HG03135 (cell line): ENCODE results near the gene PAQR7.

ENCODE experiments used
- ATAC-seq: cut with Tn5 transposase; IDR thresholded peaks from one replicate; pipeline ENCODE4 v1.9.1; 2021; ENCODE audit warnings: mild to moderate bottlenecking, moderate library complexity; ENCODE audit not compliant: unreplicated experiment

Gene PAQR7

GRCh38 chr1:25875154-25875855 is at the start of gene PAQR7:
Gene PAQR7 (minus strand): TSS chr1:25875708. CDS start chr1:25863839, 11,869 bp downstream.
- ATAC-seq: no peak

GRCh38 chr1:25924454-25924853 is 48.9 kb upstream of the PAQR7 start:
- ATAC-seq: no peak

- ATAC-seq: no peak
These were observed 47.6 kb upstream of the PAQR7 start for GRCh38 chr1:25922971-25923552.

GRCh38 chr1:25922056-25922970 is 46.8 kb upstream of the PAQR7 start:
- no peak for ATAC-seq

GRCh38 chr1:25918615-25919014 is 43.1 kb upstream of the PAQR7 start:
- no peak for ATAC-seq

GRCh38 chr1:25917996-25918395 is 42.5 kb upstream of the PAQR7 start:
- ATAC-seq: no peak

- no peak for ATAC-seq
These were observed 41.0 kb upstream of the PAQR7 start for GRCh38 chr1:25916460-25916859.

- no peak for ATAC-seq
These were observed 38.8 kb upstream of the PAQR7 start for GRCh38 chr1:25914074-25914995.

- no peak for ATAC-seq
These were observed 37.7 kb upstream of the PAQR7 start for GRCh38 chr1:25913206-25913605.

GRCh38 chr1:25912076-25912831 is 36.7 kb upstream of the PAQR7 start:
- no peak for ATAC-seq

GRCh38 chr1:25911162-25911561 is 35.7 kb upstream of the PAQR7 start:
- no peak for ATAC-seq

- ATAC-seq: no peak
These were observed 33.5 kb upstream of the PAQR7 start for GRCh38 chr1:25909040-25909439.

- no peak for ATAC-seq
These were observed 32.7 kb upstream of the PAQR7 start for GRCh38 chr1:25908161-25908560.

GRCh38 chr1:25907601-25908000 is 32.1 kb upstream of the PAQR7 start:
- ATAC-seq: no peak

GRCh38 chr1:25906644-25907300 is 31.3 kb upstream of the PAQR7 start:
- ATAC-seq: no peak

GRCh38 chr1:25905680-25906643 is 30.5 kb upstream of the PAQR7 start, which contains the start of gene STMN1:
Gene STMN1 (minus strand): TSS chr1:25906419. CDS start chr1:25904676, 1,743 bp downstream.
- peak; percentile 61 for ATAC-seq

GRCh38 chr1:25904943-25905679 is 29.6 kb upstream of the PAQR7 start:
- ATAC-seq: peak; percentile 70
